B cell (primary cell): ENCODE results near the gene CASP2.

Source experiments
- CTCF ChIP-seq: fragments of 200-600 bp; IDR thresholded peaks from one replicate; pipeline ENCODE4 v1.8.0; 2022; ENCODE audit warnings: antibody characterized with exemption, mild to moderate bottlenecking
- EZH2 ChIP-seq: IDR thresholded peaks from 2 replicates; pipeline ENCODE4 v1.6.1; 2012; ENCODE audit warnings: borderline replicate concordance, low read depth, mild to moderate bottlenecking, moderate library complexity, low read length; ENCODE audit not compliant: insufficient read depth, poor library complexity, severe bottlenecking

GRCh38 chr7:143287339-143287934 lies 714 bp upstream of the CASP2 start:
- no peak for TF ChIP-seq CTCF
- TF ChIP-seq EZH2, result no peak
